Activated naive CD4-positive, alpha-beta T cell treated with anti-CD3 and anti-CD28 coated beads, Interleukin-2, amount 50 U/mL, for 16 hours (primary cell): ENCODE results near the gene ONECUT3.
"Not testable (repeated sequence)": the region's sequence is repeated elsewhere in the genome, so short reads cannot be mapped to it uniquely, and the experiment has no call there.

Source experiments
- DNase-seq: peaks from one replicate; pipeline ENCODE4 v3.0.0-alpha.2; 2020

The ONECUT3 gene

DNA sequence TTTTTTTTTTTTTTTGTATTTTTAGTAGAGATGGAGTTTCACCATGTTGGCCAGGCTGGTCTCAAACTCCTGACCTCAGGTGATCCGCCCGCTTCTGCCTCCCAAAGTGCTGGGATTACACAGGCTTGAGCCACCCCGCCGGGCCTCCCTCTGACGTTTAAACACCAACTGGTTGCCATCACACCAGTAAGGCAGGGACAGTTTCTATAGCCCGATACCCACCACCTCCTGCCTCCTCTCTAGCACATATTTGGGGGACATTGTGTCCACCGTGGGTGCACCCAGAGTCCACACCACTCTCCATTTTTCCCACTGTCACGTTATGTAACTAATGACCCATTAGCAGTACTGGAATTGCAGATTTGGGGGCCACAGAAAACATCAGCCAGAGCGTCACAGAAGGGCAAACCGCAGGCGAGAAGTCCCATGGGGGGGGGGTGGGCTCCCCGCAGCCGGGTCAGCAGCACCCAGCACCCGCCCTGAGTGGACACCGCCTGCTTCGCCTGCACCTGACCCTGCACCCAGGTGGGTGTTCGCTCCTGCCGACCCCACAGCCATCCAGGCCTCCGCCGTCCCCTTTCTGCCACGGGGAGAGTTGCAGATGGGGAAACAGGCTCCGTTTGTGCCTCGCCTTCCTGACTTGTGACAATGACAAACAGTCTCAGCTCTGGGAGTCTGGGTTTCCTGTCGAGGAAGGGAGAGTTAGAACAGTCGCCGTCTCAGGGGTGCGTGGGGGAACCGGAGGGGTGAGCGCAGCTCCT, 3.6 kb downstream of the ONECUT3 start:
- DNase-seq: no peak

- no peak for DNase-seq
These were observed 4.3 kb downstream of the ONECUT3 start for GRCh38 chr19:1757468-1758230.

- no peak for DNase-seq
These were observed 4.9 kb downstream of the ONECUT3 start for GRCh38 chr19:1758231-1758577.

- DNase-seq: no peak
These were observed 5.9 kb downstream of the ONECUT3 start for GRCh38 chr19:1758959-1759903.

DNA sequence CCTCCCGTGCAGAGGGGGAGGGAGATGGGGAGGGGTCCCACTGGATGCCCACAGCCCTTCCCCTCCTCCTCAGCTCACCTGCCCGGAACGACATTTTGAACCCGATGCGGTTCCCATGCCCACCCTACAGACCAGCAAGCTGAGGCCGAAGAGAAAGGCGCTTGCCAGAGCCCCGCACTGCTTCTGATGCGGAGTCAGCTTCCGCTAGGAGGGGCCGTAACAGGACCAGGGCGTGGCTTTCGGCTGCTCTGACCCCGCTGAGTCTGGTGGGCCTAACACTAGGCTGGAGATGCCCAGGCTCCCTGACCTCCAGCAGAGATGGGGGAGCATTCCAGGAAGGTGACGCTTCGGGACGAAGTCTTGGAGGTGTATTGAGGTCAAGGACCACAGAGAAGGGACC, 6.7 kb downstream of the ONECUT3 start:
- no peak for DNase-seq

DNA sequence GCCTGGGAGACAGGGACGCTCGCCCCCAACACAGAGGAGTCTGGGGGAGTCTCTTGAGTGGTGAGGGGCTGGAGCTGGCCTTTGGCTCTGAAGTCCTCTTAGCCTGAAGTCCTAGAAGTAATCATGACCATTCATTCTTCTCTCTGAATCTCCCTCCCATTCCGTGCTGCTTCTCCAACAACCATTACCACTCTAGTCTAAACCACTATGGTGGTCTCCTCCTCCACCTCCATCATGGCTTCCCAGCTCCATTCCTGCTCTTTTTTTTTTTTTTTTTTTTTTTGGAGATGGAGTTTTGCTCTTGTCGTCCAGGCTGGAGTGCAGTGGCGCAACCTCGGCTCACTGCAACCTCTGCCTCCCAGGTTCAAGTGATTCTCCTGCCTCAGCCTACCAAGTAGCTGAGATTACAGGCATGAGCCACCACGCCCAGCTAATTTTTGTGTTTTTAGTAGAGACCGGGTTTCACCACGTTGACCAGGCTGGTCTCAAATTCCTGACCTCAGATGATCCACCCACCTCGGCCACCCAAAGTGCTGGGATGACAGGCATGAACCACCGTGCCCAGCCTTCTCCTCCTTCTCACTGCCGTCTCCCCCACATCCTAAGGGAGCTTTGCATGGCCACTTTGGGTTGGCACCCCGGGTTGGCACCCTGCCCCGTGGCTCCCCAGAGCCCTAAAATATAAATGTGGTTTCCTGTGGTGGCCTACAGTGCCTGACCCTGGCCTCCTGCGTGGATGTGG, 7.7 kb downstream of the ONECUT3 start:
- not testable (repeated sequence) for DNase-seq

DNA sequence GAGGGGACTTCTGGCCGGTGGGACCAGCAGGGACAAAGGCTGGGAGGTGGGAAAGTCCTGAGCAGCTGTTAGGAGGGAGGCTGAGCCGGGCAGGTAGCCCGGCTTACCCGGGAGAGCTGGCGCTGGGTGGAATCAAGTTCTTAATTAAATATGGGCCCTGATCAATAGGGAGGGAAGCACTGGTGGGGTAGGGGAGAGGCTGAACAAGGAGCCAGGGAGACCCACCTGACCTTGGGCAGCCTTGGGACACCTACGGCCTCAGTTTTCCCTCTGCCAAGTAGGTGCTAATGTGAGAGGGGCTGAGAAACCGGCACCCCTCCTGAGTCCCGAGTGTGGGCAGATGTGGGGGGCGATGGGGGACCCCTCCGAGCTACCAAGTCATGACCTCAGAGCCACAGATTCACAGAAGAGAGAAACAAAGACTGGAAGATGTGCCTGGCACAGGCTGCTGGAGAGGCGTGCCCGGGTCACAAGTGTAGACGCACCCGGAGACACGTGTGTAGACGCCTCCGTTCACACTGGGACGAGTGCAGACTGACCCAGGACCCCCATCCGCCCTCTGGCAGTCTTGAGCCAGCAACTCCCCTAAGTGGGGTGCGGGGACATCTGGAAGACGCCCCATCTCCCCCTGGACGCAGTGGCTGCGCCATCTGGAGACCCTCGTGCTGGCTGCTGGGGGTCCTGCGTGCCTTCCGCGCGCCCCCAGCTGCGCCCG, 8.4 kb downstream of the ONECUT3 start:
- no peak for DNase-seq

- DNase-seq: no peak
These were observed 9.2 kb downstream of the ONECUT3 start for GRCh38 chr19:1762243-1763117.

DNA sequence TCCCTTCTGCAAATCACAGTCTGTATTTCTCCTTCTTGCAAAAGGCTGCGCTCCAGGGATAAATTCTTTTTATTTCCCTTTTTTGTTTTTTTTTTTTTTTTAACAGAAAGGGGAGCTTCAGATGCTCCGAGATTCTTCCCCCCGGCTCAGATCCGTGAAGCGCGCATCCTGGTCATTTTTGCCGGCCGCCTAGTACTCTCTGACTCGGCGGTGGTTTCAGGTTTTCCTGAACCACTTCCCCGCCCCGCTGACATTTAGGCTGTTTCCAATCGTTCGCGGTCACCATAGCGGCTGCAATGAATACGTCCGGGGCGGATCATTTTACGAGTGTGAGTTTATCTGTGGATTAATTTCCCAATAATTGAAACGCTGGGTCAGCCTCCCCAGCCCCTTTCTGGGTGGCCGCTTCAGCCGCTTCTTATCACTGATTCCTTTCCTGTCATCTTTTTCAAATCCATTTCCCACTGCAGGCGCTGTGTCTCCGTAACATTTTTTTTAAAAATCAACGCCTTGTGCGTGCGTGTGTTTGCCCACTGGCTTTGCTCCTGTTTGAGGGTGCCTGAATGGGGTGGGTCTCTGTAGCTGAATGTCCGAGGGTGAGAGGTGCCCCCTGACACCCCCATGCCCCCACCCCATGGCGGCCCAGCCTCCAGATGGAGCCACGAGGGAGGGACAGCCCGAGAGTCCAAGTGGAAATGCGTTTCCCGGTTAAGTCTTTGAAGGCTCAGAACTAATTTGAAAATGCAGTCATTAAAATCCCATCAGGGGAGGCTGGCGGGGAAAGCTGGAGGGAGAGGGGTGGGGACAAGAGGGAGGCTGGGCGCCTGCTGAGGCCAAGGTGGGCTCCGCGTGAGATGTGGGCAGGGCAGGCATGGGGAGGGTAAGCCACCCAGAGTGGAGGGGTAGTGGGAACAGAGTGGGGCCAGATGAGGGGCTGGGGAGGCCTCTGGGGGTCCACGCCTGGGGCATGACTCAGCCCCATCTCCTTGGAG, 10.6 kb downstream of the ONECUT3 start:
- no peak for DNase-seq

- no peak for DNase-seq
These were observed 11.4 kb downstream of the ONECUT3 start for GRCh38 chr19:1764729-1765128.

DNA sequence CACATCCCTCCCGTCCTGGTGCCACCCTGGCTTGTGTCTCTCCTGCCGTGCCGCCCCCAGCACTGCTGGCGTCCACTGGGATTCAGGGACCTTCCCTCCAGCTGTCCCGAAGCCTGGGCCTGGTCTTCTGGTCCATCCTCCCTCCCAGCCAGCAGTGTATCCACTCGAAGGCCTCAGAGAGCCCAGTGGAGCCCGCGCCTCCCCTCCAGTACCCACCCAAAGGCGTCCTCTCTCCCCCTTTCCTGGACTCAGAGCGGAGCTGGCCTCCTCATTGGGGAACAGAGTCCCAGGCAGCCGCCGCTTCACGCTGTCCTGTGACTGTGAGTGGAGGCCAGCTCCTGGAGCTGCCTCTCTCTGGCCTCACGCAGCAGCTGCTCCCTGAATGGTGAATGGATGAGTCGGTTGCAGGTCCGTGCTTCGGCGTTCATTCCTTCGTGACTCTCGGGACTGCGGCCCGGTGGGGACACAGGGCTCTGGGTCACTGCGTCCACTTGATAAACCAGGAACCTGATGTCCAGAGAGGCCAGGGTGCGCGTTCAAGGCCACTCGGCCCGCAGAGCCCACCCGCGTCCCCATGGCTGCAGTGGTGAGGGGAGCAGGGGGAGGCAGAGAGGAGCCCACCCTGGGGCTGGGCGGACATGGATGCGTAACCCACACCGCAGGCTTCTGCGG, 12.1 kb downstream of the ONECUT3 start:
- no peak for DNase-seq

DNA sequence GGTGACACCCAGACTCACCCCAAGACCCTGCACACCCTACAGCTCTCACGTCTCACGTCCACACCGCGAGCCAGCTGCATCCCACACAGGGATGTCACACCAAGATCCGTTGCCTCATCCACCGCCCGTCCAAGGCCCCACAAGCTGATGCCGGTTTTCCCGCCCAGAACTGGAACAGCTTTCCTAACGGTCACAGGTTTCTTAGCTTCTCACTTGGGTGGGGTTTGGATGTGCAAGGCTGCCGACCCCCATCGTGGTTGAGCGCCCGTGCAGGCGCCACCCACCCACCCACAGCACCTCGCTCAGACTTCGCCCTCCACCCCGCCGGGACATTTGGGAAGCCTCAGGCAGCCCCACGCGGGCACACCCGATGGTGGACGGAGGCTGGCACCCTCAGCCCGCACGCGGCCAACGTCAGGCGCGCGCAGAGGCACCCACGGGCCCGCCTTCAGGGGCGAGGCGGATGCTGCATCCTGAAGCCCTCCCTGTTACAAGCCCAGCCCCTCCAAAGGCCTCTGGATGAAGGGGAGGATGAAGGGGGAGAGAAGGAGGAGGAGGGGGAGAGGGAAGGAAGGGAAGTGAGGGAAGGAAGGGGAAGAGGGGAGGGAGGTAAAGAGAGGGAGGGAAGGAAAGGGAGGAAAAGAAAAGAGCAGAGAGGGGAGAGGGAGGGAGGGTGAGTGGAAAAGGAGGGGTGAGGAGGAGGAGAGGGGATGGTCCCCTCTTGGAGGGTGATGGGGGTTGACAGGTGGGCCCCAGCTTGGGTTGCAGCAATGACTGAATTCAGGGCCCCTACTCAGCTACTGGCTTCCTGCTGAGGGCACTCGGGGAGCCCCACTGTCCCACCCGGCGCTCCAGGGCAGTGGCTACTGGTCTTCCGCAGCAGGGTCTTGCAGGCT, 12.8 kb downstream of the ONECUT3 start:
- no peak for DNase-seq

DNA sequence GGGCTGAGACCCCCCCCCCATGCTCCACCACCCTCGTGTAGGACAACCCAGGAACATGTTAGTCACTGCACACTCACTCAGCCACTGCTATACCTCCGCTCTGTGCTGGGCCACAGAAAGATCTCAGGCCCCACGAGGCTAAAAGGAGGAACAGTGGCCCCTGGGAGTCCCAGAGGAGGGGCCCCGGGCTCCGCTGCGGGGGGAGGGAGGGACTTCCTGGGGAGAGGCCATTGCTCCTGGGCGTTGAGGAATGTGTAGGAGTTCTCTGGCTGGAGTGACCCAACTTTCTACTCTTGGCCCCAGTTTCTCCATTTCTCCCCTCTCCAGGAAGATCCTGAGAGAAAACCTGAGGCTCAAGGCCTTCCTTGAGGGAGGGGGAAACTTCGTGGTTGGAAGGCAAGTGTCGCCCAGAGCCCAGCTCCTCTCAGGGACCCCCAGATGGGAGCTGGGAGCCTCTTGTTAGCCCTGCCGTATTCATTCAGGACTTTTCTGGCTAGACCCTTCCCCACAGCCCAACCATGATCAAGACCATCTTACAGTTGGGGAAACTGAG, 13.6 kb downstream of the ONECUT3 start:
- DNase-seq: no peak

DNA sequence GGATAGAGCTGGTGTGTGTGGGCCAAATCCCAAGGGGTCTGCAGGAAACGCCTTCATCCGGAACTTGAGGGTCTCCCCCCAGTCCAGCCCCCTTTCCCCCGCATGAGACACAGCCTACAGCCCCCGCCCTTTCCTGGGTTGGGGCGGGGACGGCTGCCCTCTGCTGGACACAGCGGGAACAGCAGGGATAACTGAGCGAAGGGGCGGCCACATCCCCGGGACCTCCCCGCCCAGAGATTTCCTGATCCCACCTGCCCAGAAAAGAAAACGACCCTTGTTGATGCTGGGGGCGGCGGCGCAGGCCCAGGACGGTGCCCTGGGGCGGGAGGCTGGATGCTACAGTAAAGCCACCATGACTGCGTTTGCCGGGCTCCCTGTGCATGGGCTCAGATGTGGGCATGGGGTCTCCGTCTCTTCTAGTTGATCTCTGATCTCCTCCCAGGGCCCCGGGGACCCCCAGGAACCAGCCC, 14.2 kb downstream of the ONECUT3 start:
- peak; percentile 63 for DNase-seq

DNA sequence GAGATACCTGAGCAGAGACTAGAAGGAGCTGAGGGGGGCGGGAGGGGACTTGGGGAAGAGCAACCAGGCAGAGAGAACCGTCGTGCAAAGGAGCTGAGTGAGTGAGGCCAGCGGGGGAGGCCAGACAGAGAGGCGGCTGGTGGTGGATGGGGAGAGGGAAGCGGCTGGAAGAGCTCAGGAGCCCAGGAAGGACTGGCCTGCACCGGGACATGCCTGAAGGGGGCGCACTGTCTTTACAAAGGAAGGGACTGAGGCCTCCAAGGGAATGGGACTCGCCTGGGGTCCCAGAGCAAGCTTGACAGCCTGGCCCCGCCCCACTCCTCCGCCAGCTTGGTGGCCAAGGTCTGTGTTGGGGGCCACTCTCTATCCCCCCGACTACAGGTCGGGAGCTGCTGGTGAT, 14.9 kb downstream of the ONECUT3 start:
- DNase-seq: no peak

DNA sequence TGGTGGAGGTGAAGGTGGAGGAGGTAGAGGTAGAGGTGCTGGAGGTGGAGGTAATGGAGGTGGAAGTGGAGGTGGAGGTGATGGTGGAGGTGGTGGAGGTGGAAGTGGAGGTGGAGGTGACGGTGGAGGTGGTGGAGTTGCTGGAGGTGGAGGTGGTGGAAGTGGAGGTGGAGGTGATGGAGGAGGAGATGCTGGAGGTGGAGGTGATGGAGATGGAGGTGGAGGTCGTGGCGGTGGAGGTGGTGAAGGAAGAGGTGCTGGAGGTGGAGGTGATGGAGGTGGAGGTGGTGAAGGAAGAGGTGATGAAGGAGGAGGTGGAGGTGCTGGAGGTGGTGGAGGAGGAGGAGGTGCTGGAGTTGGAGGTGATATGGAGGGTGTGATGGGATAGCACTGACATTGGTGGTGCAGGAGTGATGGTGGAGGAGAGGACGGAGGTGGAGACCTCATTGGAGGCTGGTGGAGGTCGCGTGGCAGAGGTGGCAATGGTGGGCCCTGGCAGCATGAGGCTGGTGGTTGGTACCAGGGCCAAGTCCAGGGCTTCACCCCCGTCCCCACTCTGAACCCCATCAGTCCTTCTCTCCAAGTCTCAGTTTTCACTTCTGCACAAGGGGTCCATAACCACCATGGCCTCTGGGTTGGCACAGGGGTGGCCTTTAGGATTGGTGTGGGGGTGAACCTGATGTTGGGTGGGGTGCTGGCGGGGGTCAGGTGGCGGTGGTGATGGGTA, 15.8 kb downstream of the ONECUT3 start:
- DNase-seq: no peak

DNA sequence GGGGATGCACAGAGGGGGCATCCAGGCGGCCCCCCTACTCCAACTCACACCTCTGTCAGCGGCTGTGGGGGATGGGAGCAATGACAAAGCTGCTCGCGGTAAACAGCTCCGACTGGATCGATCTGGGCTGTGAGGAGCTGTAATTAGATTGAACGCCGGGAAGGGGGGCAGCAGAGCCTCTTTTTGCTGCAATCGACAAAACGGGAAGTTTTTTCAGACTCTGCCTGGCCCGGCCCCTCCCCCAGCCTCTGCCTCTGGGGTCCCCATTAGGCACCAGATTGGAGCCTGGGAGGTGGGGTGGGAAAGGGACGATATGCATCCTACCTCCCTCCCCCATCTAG, 16.3 kb downstream of the ONECUT3 start:
- DNase-seq: no peak
